Hepatocyte (in vitro differentiated cells): ENCODE data around the gene DSCAM. TPM values are rescaled to one million over a fixed set of nuclear protein-coding genes. Genes with fewer than 3 reads are reported as not detected.

ENCODE experiments used
- DNase-seq: peaks from one replicate; pipeline ENCODE4 v3.0.0-alpha.2; 2016; ENCODE audit warnings: low spot score
- H2AFZ ChIP-seq: fragments of 200-600 bp; sonication (generic); 2 replicates; pipeline ENCODE4 v1.6.0; 2016; ENCODE audit warnings: antibody characterized with exemption, mild to moderate bottlenecking
- H3K27ac ChIP-seq: fragments of 200-600 bp; sonication (generic); 2 replicates; pipeline ENCODE4 v1.5.1; 2016; ENCODE audit warnings: mild to moderate bottlenecking
- H3K27me3 ChIP-seq: fragments of 200-600 bp; sonication (generic); 2 replicates; pipeline ENCODE4 v1.6.1; 2016
- H3K36me3 ChIP-seq: fragments of 200-600 bp; sonication (generic); replicated peaks from 2 replicates; pipeline ENCODE4 v1.5.1; 2016; ENCODE audit warnings: low read depth; ENCODE audit not compliant: insufficient read depth
- H3K4me1 ChIP-seq: fragments of 200-600 bp; sonication (generic); 2 replicates; pipeline ENCODE4 v1.5.1; 2016; ENCODE audit warnings: mild to moderate bottlenecking, moderate library complexity; ENCODE audit not compliant: insufficient read depth
- H3K4me2 ChIP-seq: fragments of 200-600 bp; sonication (generic); 2 replicates; pipeline ENCODE4 v1.6.0; 2016
- H3K4me3 ChIP-seq: fragments of 200-600 bp; sonication (generic); 2 replicates; pipeline ENCODE4 v1.5.1; 2016; ENCODE audit warnings: mild to moderate bottlenecking
- H3K79me2 ChIP-seq: fragments of 200-600 bp; sonication (generic); 2 replicates; pipeline ENCODE4 v1.6.0; 2017; ENCODE audit warnings: mild to moderate bottlenecking
- H3K9me2 ChIP-seq: fragments of 200-600 bp; sonication (generic); replicated peaks from 2 replicates; pipeline ENCODE4 v1.6.0; 2017; ENCODE audit warnings: mild to moderate bottlenecking; ENCODE audit not compliant: insufficient read depth
- H3K9me3 ChIP-seq: fragments of 200-600 bp; sonication (generic); 2 replicates; pipeline ENCODE4 v1.5.1; 2016; ENCODE audit warnings: low read depth, mild to moderate bottlenecking
- H4K20me1 ChIP-seq: fragments of 200-600 bp; sonication (generic); 2 replicates; pipeline ENCODE4 v1.6.0; 2016; ENCODE audit warnings: mild to moderate bottlenecking; ENCODE audit not compliant: insufficient read depth, poor library complexity, severe bottlenecking
- EZH2 ChIP-seq: fragments of 200-600 bp; sonication (generic); IDR thresholded peaks from 2 replicates; pipeline ENCODE4 v1.6.1; 2016; ENCODE audit warnings: antibody characterized with exemption, mild to moderate bottlenecking, borderline replicate concordance
- EZH2phosphoT487 ChIP-seq: fragments of 200-600 bp; sonication (generic); IDR thresholded peaks from one replicate; pipeline ENCODE4 v1.6.1; 2018; ENCODE audit warnings: antibody characterized with exemption, mild to moderate bottlenecking, low read depth, moderate library complexity; ENCODE audit not compliant: unreplicated experiment, severe bottlenecking
- WGBS: methylation state at CpG from one replicate; pipeline ENCODE4 v1.1.6; 2016; ENCODE audit warnings: low lambda C conversion rate; ENCODE audit errors: missing lambda C conversion rate; 5-methylcytosine and 5-hydroxymethylcytosine counted together
- polyA plus RNA-seq: library from polyadenylated mRNA; unstranded; fragments of >200 nt; fragmentation: Nextera tagmentation; extraction: Ambion mirVana; gene quantifications from 2 replicates; pipeline ENCODE4 v1.2.1, GENCODE V29; 2016
- total RNA-seq: library from RNA; depleted of rRNA; stranded (reverse); fragments of >200 nt; gene quantifications from 2 replicates; pipeline ENCODE4 v1.2.3, GENCODE V29; 2014
- TF ChIP-seq, protein P1 (sequence below): fragments of 200-600 bp; sonication (generic); IDR thresholded peaks from 2 replicates; pipeline ENCODE4 v1.5.1; 2016; ENCODE audit warnings: antibody characterized with exemption, mild to moderate bottlenecking; ENCODE audit not compliant: poor library complexity

Gene DSCAM
- total and polyA plus RNA-seq, 2 experiments from 2014 or later = 0.33 TPM; not detected in 1

GRCh38 chr21:40011371-40011770 lies 835.6 kb downstream of the DSCAM start:
- no peaks in the 10 kb centered on the region for H3K4me1 ChIP-seq
- no peak overlapping the region for H2AFZ ChIP-seq
- peak; percentile 25 for DNase-seq
- no peak overlapping the region for H3K4me3 ChIP-seq
- H3K4me2 ChIP-seq = no peak overlapping the region
- no peaks in the 10 kb centered on the region for H4K20me1 ChIP-seq
- H3K9me3 ChIP-seq = no peaks in the 10 kb centered on the region
- WGBS = 22% methylated on average over 1 of the region's 1 CpG
- no peaks in the 10 kb centered on the region for H3K9me2 ChIP-seq
- H3K36me3 ChIP-seq = no peaks in the 10 kb centered on the region
- no peaks in the 10 kb centered on the region for H3K79me2 ChIP-seq
- TF ChIP-seq EZH2 (no peak), EZH2phosphoT487 (no peak)
- TF ChIP-seq, protein P1, sequence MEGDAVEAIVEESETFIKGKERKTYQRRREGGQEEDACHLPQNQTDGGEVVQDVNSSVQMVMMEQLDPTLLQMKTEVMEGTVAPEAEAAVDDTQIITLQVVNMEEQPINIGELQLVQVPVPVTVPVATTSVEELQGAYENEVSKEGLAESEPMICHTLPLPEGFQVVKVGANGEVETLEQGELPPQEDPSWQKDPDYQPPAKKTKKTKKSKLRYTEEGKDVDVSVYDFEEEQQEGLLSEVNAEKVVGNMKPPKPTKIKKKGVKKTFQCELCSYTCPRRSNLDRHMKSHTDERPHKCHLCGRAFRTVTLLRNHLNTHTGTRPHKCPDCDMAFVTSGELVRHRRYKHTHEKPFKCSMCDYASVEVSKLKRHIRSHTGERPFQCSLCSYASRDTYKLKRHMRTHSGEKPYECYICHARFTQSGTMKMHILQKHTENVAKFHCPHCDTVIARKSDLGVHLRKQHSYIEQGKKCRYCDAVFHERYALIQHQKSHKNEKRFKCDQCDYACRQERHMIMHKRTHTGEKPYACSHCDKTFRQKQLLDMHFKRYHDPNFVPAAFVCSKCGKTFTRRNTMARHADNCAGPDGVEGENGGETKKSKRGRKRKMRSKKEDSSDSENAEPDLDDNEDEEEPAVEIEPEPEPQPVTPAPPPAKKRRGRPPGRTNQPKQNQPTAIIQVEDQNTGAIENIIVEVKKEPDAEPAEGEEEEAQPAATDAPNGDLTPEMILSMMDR = no peak
- H3K27ac ChIP-seq = no peak overlapping the region
- H3K27me3 ChIP-seq = no peaks in the 10 kb centered on the region

GRCh38 chr21:40002978-40003377 lies 844.0 kb downstream of the DSCAM start:
- Histone ChIP-seq H3K27me3 (no peaks in the 10 kb centered on the region), H3K27ac (no peak overlapping the region), H3K4me2 (no peak overlapping the region), H4K20me1 (no peaks in the 10 kb centered on the region), H3K79me2 (no peaks in the 10 kb centered on the region), H2AFZ (no peak overlapping the region), H3K4me3 (no peak overlapping the region), H3K9me2 (no peaks in the 10 kb centered on the region), H3K4me1 (no peaks in the 10 kb centered on the region), H3K36me3 (no peaks in the 10 kb centered on the region), H3K9me3 (no peaks in the 10 kb centered on the region)
- 45% methylated on average over 1 of the region's 1 CpG for WGBS
- no peak for TF ChIP-seq EZH2phosphoT487
- TF ChIP-seq, protein P1 = no peak
- DNase-seq = no peak

DNA sequence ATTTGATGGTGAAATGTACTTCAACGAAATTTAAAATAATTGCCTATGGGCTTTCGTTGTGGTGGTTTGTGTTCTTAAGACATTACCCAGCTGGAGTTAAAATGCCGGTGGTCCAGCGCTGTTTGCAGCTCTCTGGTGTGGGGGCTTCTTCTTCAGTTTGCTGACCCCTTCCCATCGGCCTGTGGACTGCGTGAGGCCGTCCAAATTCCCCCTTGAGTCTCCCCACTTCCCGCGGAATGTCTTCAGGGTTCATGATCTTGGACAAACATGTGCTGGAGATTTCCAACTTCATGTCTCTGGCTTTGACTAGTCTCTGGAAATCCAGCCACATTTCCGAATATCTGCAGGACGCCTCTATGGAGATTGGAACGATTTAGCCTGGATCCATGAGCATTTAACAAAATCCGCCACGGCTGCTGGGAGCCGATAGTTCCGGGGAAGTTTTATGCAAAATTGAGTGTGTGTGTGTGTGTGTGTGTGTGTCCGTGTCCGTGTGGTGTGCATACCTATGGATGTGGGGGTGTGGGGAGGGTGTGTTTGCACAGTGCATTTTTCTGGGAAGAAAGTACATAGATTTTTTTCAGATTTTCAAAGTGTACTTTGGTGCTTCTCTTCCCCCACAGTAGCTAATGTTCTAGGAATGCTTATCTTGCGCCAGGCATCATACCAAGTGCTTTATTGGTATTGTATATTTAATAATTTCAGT lies 862.5 kb downstream of the DSCAM start:
- Histone ChIP-seq H3K4me2 (no peak overlapping the region), H3K79me2 (no peaks in the 10 kb centered on the region), H3K9me2 (no peaks in the 10 kb centered on the region), H3K4me3 (no peak overlapping the region), H2AFZ (no peak overlapping the region), H3K4me1 (no peaks in the 10 kb centered on the region), H4K20me1 (no peaks in the 10 kb centered on the region), H3K27me3 (no peaks in the 10 kb centered on the region), H3K27ac (no peak overlapping the region), H3K9me3 (no peaks in the 10 kb centered on the region), H3K36me3 (no peaks in the 10 kb centered on the region)
- DNase-seq = peak; percentile 15
- 81% methylated on average over 19 of the region's 19 CpGs for WGBS
- TF ChIP-seq, protein P1 = no peak
- no peak for TF ChIP-seq EZH2phosphoT487
- TF ChIP-seq EZH2 = no peak
